ENCODE measurements around the gene PTPRM. TPM values are rescaled to one million over a fixed set of nuclear protein-coding genes. Genes with fewer than 3 reads are reported as not detected.

PTPRM gene
- polyA plus RNA-seq, 1 of the 3 experiments (the other 2 are of a cell fraction), result 16.0 TPM

GRCh38 chr18:8272254-8272653 is 705.1 kb downstream of the PTPRM start:
- H3K27me3 ChIP-seq (ENCODE audit: insufficient read depth), result no peaks in the 10 kb centered on the region
- DNase-seq, result no peak
- no peak overlapping the region for H3K9ac ChIP-seq
- no peaks in the 10 kb centered on the region for H3K36me3 ChIP-seq (replicated peaks in 1 of 2; ENCODE audit: control insufficient read depth in 1 of 2, insufficient read depth in 2 of 2, low read length in 1 of 2)
- no peaks in the 10 kb centered on the region for H3F3A ChIP-seq (replicated peaks; ENCODE audit: insufficient read depth)
- CTCF ChIA-PET, result interaction anchor here (0.9 kb wide), 1 partner anchor 92 kb away, joined by 3 read pairs; no protein-coding TSS in a partner anchor
- H2AFZ ChIP-seq (ENCODE audit: low read depth), result no peak overlapping the region
- no peaks in the 10 kb centered on the region for H3K9me2 ChIP-seq
- H3K4me3 ChIP-seq (ENCODE audit: low read depth in 2 of 2, low read length in 1 of 2), result no peak overlapping the region
- H3K79me2 ChIP-seq (ENCODE audit: insufficient read depth), result no peaks in the 10 kb centered on the region
- no peaks in the 10 kb centered on the region for H3K9me3 ChIP-seq
- H3K4me2 ChIP-seq, result no peak overlapping the region
- no peaks in the 10 kb centered on the region; a peak in 1 of 4 replicates for H3K4me1 ChIP-seq (ENCODE audit: control insufficient read depth in 1 of 2, insufficient read depth in 2 of 2, low read depth in 1 of 2, low read length in 1 of 2)
- TF ChIP-seq JUND (IDR thresholded peaks at IDR 0.05), result no peak
- TF ChIP-seq POLR2AphosphoS5 (IDR thresholded peaks at IDR 0.05; ENCODE audit: low read depth, low read length), result no peak
- no peak for TF ChIP-seq ZBTB33 (IDR thresholded peaks at IDR 0.05; ENCODE audit: borderline replicate concordance, low read depth)
- TF ChIP-seq CHD2 (IDR thresholded peaks at IDR 0.05; ENCODE audit: low read length, partially characterized antibody), result no peak
- no peak for TF ChIP-seq FOXM1 (IDR thresholded peaks at IDR 0.05; ENCODE audit: low read depth)
- no peak overlapping the region for H3K27ac ChIP-seq (ENCODE audit: low read depth in 2 of 2, low read length in 1 of 2)
- POLR2A ChIA-PET, result no interaction called here
- H4K20me1 ChIP-seq (ENCODE audit: insufficient read depth), result no peaks in the 10 kb centered on the region

GRCh38 chr18:8274370-8274769 is 707.3 kb downstream of the PTPRM start:
- Histone ChIP-seq H3K36me3 (replicated peaks in 1 of 2; ENCODE audit: control insufficient read depth in 1 of 2, insufficient read depth in 2 of 2, low read length in 1 of 2) (no peaks in the 10 kb centered on the region), H3K9me2 (no peaks in the 10 kb centered on the region), H3K4me1 (ENCODE audit: control insufficient read depth in 1 of 2, insufficient read depth in 2 of 2, low read depth in 1 of 2, low read length in 1 of 2) (peaks cover 0 to 3% of the 10 kb centered on the region in 2 experiments; a peak in 2 of 4 replicates), H4K20me1 (ENCODE audit: insufficient read depth) (no peaks in the 10 kb centered on the region), H3K9me3 (no peaks in the 10 kb centered on the region), H3K79me2 (ENCODE audit: insufficient read depth) (no peaks in the 10 kb centered on the region), H2AFZ (ENCODE audit: low read depth) (no peak overlapping the region), H3F3A (replicated peaks; ENCODE audit: insufficient read depth) (no peaks in the 10 kb centered on the region), H3K9ac (no peak overlapping the region), H3K27ac (ENCODE audit: low read depth in 2 of 2, low read length in 1 of 2) (no peak overlapping the region), H3K27me3 (ENCODE audit: insufficient read depth) (no peaks in the 10 kb centered on the region), H3K4me3 (ENCODE audit: low read depth in 2 of 2, low read length in 1 of 2) (no peak overlapping the region), H3K4me2 (no peak overlapping the region)
- DNase-seq, result no peak
- ChIA-PET CTCF (interaction anchor here (1.4 kb wide), 2 partner anchors 12 to 707 kb away, joined by 4 to 5 read pairs; partner anchors contain the start of gene PTPRM), POLR2A (no interaction called here)
- WGBS (ENCODE audit: low lambda C conversion rate), result 89% methylated on average over 1 of the region's 1 CpG
- no peak for TF ChIP-seq MXI1 (IDR thresholded peaks at IDR 0.05; ENCODE audit: low read depth, low read length)
- TF ChIP-seq CTCF (IDR thresholded peaks at IDR 0.05), result no peak
- no peak for TF ChIP-seq REST (IDR thresholded peaks at IDR 0.05; ENCODE audit: low read depth, low read length)
- TF ChIP-seq GABPA (IDR thresholded peaks at IDR 0.05; ENCODE audit: low read depth), result no peak
- no peak for TF ChIP-seq SMC3 (IDR thresholded peaks at IDR 0.05; ENCODE audit: low read depth, low read length)
- TF ChIP-seq ELF1 (IDR thresholded peaks at IDR 0.05), result no peak
- no peak for TF ChIP-seq FOSL2 (IDR thresholded peaks at IDR 0.05; ENCODE audit: borderline replicate concordance, low read depth)
- TF ChIP-seq USF1 (IDR thresholded peaks at IDR 0.05; ENCODE audit: borderline replicate concordance, low read depth), result no peak
- TF ChIP-seq PBX3 (IDR thresholded peaks at IDR 0.05), result no peak
- TF ChIP-seq RAD21 (IDR thresholded peaks at IDR 0.05; ENCODE audit: low read length), result no peak
- TF ChIP-seq CHD2 (IDR thresholded peaks at IDR 0.05; ENCODE audit: low read length, partially characterized antibody), result no peak
- no peak for TF ChIP-seq NRF1 (IDR thresholded peaks at IDR 0.05; ENCODE audit: low read depth, low read length)
- no peak for TF ChIP-seq IRF3 (IDR thresholded peaks at IDR 0.05; ENCODE audit: low read depth, low read length)
